Measurements from ENCODE around the gene SLC17A3. TPM values are rescaled to one million over a fixed set of nuclear protein-coding genes. Genes with fewer than 3 reads are reported as not detected.

Gene SLC17A3
- total RNA-seq, 1 experiment from 2014 or later, result not detected

DNA sequence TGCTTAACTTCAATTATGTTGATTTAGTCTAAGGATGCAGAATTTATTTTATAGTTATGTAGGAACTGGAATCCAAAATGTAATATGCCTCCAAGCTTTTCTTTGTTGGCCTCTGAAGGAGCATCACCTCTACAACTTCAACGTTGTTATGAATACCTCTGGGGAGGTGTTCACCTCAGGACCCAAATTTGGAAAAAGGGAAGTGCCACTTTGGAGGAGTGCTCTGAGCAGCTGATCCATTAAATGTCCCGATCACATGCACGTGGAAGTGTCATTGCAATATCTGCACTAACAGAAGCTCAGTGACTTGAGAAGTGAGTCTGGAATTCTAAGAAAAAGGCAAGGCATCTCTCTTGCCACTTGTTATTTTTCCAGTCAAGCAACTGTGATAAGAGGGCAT is 22.2 kb upstream of the SLC17A3 start:
- Histone ChIP-seq H3K27me3 (ENCODE audit: low read length) (no peaks in the 10 kb centered on the region), H3K9ac (ENCODE audit: low read length) (no peak overlapping the region), H3K9me2 (replicated peaks; ENCODE audit: insufficient read depth, low read length) (no peaks in the 10 kb centered on the region), H4K20me1 (ENCODE audit: insufficient read depth, low read depth, low read length) (no peaks in the 10 kb centered on the region), H3K4me3 (ENCODE audit: low read length) (no peak overlapping the region), H3K4me1 (ENCODE audit: low read length) (no peaks in the 10 kb centered on the region), H3K79me2 (ENCODE audit: low read length) (no peaks in the 10 kb centered on the region), H3K27ac (ENCODE audit: low read length) (no peak overlapping the region), H3K4me2 (ENCODE audit: low read depth, low read length, poor library complexity, severe bottlenecking) (no peak overlapping the region), H3K36me3 (ENCODE audit: insufficient read depth, low read length) (no peaks in the 10 kb centered on the region), H3K9me3 (ENCODE audit: low read length) (no peaks in the 10 kb centered on the region), H2AFZ (ENCODE audit: low read length) (no peak overlapping the region)
- DNase-seq, result no peak

DNA sequence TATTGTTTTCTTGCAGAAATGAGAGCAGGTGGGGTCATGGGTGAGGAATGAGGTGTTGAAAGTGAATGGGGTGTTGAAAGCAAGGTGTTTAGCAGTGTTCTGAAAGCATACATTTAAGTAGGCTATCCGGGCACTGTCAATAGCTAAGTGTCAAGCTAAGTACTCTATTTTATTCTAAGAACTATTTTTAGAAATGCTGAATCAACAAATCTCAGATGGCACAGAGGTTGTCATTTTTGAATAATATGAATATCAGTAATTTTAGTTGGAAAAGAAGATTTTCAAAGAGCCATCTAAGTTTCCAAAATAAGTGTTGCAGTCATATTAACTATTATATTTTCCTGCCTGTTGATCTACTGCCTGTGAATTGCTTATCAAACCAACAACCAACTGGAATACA is 21.7 kb upstream of the SLC17A3 start:
- Histone ChIP-seq H3K4me3 (ENCODE audit: low read length) (no peak overlapping the region), H2AFZ (ENCODE audit: low read length) (no peak overlapping the region), H3K4me1 (ENCODE audit: low read length) (no peaks in the 10 kb centered on the region), H3K27ac (ENCODE audit: low read length) (no peak overlapping the region), H3K9ac (ENCODE audit: low read length) (no peak overlapping the region), H3K36me3 (ENCODE audit: insufficient read depth, low read length) (no peaks in the 10 kb centered on the region), H3K9me3 (ENCODE audit: low read length) (no peaks in the 10 kb centered on the region), H3K27me3 (ENCODE audit: low read length) (no peaks in the 10 kb centered on the region), H4K20me1 (ENCODE audit: insufficient read depth, low read depth, low read length) (no peaks in the 10 kb centered on the region), H3K9me2 (replicated peaks; ENCODE audit: insufficient read depth, low read length) (no peaks in the 10 kb centered on the region), H3K4me2 (ENCODE audit: low read depth, low read length, poor library complexity, severe bottlenecking) (no peak overlapping the region), H3K79me2 (ENCODE audit: low read length) (no peaks in the 10 kb centered on the region)
- no peak for DNase-seq

GRCh38 chr6:25893778-25894177 is 19.7 kb upstream of the SLC17A3 start:
- Histone ChIP-seq H3K4me1 (ENCODE audit: low read length) (no peaks in the 10 kb centered on the region), H3K36me3 (ENCODE audit: insufficient read depth, low read length) (no peaks in the 10 kb centered on the region), H3K27me3 (ENCODE audit: low read length) (no peaks in the 10 kb centered on the region)

DNA sequence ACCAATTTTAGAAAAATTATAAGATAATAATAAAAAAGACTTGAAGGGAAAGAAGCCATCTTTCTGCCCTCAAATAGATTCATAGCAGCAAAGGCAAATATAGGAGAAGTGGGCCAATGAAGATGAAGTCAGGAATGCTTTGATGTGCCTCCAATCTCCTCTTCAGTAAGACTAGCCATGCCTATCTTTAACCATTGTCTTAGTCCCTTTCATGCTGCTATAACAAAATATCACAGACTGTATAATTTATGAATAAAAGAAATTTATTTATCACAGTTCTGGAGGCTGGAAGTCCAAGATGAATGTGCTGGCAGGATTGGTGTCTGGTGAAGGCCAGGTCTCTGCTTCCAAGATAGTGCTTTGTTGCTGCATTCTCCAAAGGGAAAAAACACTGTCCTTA is 18.8 kb upstream of the SLC17A3 start:
- DNase-seq, result no peak
- Histone ChIP-seq H3K4me2 (ENCODE audit: low read depth, low read length, poor library complexity, severe bottlenecking) (no peak overlapping the region), H2AFZ (ENCODE audit: low read length) (no peak overlapping the region), H3K27ac (ENCODE audit: low read length) (no peak overlapping the region), H3K9me2 (replicated peaks; ENCODE audit: insufficient read depth, low read length) (no peaks in the 10 kb centered on the region), H3K4me3 (ENCODE audit: low read length) (no peak overlapping the region), H3K79me2 (ENCODE audit: low read length) (no peaks in the 10 kb centered on the region), H3K9ac (ENCODE audit: low read length) (no peak overlapping the region), H3K4me1 (ENCODE audit: low read length) (no peaks in the 10 kb centered on the region), H4K20me1 (ENCODE audit: insufficient read depth, low read depth, low read length) (no peaks in the 10 kb centered on the region), H3K9me3 (ENCODE audit: low read length) (no peaks in the 10 kb centered on the region), H3K27me3 (ENCODE audit: low read length) (no peaks in the 10 kb centered on the region), H3K36me3 (ENCODE audit: insufficient read depth, low read length) (no peaks in the 10 kb centered on the region)

More at GRCh38 chr6:25893778-25894177, 19.7 kb upstream of the SLC17A3 start:
- H3K79me2 ChIP-seq (ENCODE audit: low read length), result no peaks in the 10 kb centered on the region
- no peaks in the 10 kb centered on the region for H3K9me2 ChIP-seq (replicated peaks; ENCODE audit: insufficient read depth, low read length)
- no peaks in the 10 kb centered on the region for H3K9me3 ChIP-seq (ENCODE audit: low read length)
- H2AFZ ChIP-seq (ENCODE audit: low read length), result no peak overlapping the region
- no peak overlapping the region for H3K4me2 ChIP-seq (ENCODE audit: low read depth, low read length, poor library complexity, severe bottlenecking)
- no peaks in the 10 kb centered on the region for H4K20me1 ChIP-seq (ENCODE audit: insufficient read depth, low read depth, low read length)
- no peak overlapping the region for H3K9ac ChIP-seq (ENCODE audit: low read length)
- no peak for DNase-seq
- no peak overlapping the region for H3K4me3 ChIP-seq (ENCODE audit: low read length)
- H3K27ac ChIP-seq (ENCODE audit: low read length), result no peak overlapping the region

- Histone ChIP-seq H3K9me3 (ENCODE audit: low read length) (no peaks in the 10 kb centered on the region), H2AFZ (ENCODE audit: low read length) (no peak overlapping the region), H3K4me2 (ENCODE audit: low read depth, low read length, poor library complexity, severe bottlenecking) (no peak overlapping the region), H3K79me2 (ENCODE audit: low read length) (no peaks in the 10 kb centered on the region), H3K9ac (ENCODE audit: low read length) (no peak overlapping the region), H3K4me1 (ENCODE audit: low read length) (no peaks in the 10 kb centered on the region), H3K4me3 (ENCODE audit: low read length) (no peak overlapping the region), H3K27ac (ENCODE audit: low read length) (no peak overlapping the region), H3K27me3 (ENCODE audit: low read length) (no peaks in the 10 kb centered on the region), H3K9me2 (replicated peaks; ENCODE audit: insufficient read depth, low read length) (no peaks in the 10 kb centered on the region), H3K36me3 (ENCODE audit: insufficient read depth, low read length) (no peaks in the 10 kb centered on the region), H4K20me1 (ENCODE audit: insufficient read depth, low read depth, low read length) (no peaks in the 10 kb centered on the region)
- DNase-seq, result peak; percentile 45
These were observed 16.1 kb upstream of the SLC17A3 start for GRCh38 chr6:25889877-25890853.

DNA sequence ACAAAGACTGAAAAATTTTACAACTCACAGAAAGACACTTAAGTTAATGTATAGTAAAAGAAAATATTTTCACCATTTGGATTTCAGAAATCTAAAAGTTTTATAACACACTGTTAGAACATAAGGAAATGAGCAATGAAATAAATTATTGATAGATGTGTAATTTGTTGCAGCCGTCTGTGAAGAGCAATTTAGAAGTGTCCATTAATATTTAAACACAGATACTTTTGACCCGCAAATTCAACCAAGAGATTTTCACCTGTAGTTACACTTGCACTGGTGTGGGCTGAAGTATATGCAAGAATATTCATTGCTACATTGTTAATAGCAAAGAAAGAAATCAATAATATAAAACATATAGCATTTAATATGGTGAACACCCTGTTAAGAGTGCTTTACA is 14.6 kb upstream of the SLC17A3 start:
- Histone ChIP-seq H2AFZ (ENCODE audit: low read length) (no peak overlapping the region), H3K4me1 (ENCODE audit: low read length) (no peaks in the 10 kb centered on the region), H3K27me3 (ENCODE audit: low read length) (no peaks in the 10 kb centered on the region), H3K27ac (ENCODE audit: low read length) (no peak overlapping the region), H3K4me2 (ENCODE audit: low read depth, low read length, poor library complexity, severe bottlenecking) (no peak overlapping the region), H3K79me2 (ENCODE audit: low read length) (no peaks in the 10 kb centered on the region), H3K9me2 (replicated peaks; ENCODE audit: insufficient read depth, low read length) (no peaks in the 10 kb centered on the region), H3K9ac (ENCODE audit: low read length) (no peak overlapping the region), H4K20me1 (ENCODE audit: insufficient read depth, low read depth, low read length) (no peaks in the 10 kb centered on the region), H3K36me3 (ENCODE audit: insufficient read depth, low read length) (no peaks in the 10 kb centered on the region), H3K9me3 (ENCODE audit: low read length) (no peaks in the 10 kb centered on the region), H3K4me3 (ENCODE audit: low read length) (no peak overlapping the region)
- no peak for DNase-seq

DNA sequence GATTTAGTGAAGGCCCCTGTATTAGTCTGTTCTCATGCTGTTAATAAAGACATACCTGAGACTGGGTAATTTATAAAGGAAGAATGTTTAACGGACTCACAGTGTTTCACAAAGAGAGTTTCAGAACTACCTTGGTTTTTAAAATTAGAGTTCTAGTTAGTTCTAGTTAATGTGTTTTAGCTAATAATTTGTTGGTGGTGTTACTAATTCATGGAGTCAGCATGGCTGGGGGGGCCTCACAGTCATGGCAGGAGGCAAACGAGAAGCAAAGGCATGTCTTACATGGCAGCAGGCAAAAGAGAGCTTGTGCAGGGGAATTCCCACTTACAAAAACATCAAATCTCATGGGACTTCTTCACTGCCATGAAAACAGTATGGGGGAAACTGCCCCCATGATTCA is 12.0 kb upstream of the SLC17A3 start:
- no peaks in the 10 kb centered on the region for H3K79me2 ChIP-seq (ENCODE audit: low read length)
- H2AFZ ChIP-seq (ENCODE audit: low read length), result no peak overlapping the region
- no peak overlapping the region for H3K4me3 ChIP-seq (ENCODE audit: low read length)
- H3K9ac ChIP-seq (ENCODE audit: low read length), result no peak overlapping the region
- H3K27me3 ChIP-seq (ENCODE audit: low read length), result no peaks in the 10 kb centered on the region
- H3K9me2 ChIP-seq (replicated peaks; ENCODE audit: insufficient read depth, low read length), result no peaks in the 10 kb centered on the region
- no peaks in the 10 kb centered on the region for H3K4me1 ChIP-seq (ENCODE audit: low read length)
- H3K4me2 ChIP-seq (ENCODE audit: low read depth, low read length, poor library complexity, severe bottlenecking), result no peak overlapping the region
- H3K36me3 ChIP-seq (ENCODE audit: insufficient read depth, low read length), result no peaks in the 10 kb centered on the region
- DNase-seq, result no peak
- no peak overlapping the region for H3K27ac ChIP-seq (ENCODE audit: low read length)
- H3K9me3 ChIP-seq (ENCODE audit: low read length), result no peaks in the 10 kb centered on the region
- H4K20me1 ChIP-seq (ENCODE audit: insufficient read depth, low read depth, low read length), result no peaks in the 10 kb centered on the region

GRCh38 chr6:25883991-25884390 is 9.9 kb upstream of the SLC17A3 start:
- no peak overlapping the region for H3K4me2 ChIP-seq (ENCODE audit: low read depth, low read length, poor library complexity, severe bottlenecking)
- no peaks in the 10 kb centered on the region for H4K20me1 ChIP-seq (ENCODE audit: insufficient read depth, low read depth, low read length)
- H3K79me2 ChIP-seq (ENCODE audit: low read length), result no peaks in the 10 kb centered on the region
- H3K27me3 ChIP-seq (ENCODE audit: low read length), result no peaks in the 10 kb centered on the region
- DNase-seq, result no peak
- H2AFZ ChIP-seq (ENCODE audit: low read length), result no peak overlapping the region
- H3K4me3 ChIP-seq (ENCODE audit: low read length), result no peak overlapping the region
- H3K9me3 ChIP-seq (ENCODE audit: low read length), result no peaks in the 10 kb centered on the region
- H3K9ac ChIP-seq (ENCODE audit: low read length), result no peak overlapping the region
- H3K36me3 ChIP-seq (ENCODE audit: insufficient read depth, low read length), result no peaks in the 10 kb centered on the region
- no peaks in the 10 kb centered on the region for H3K9me2 ChIP-seq (replicated peaks; ENCODE audit: insufficient read depth, low read length)
- H3K4me1 ChIP-seq (ENCODE audit: low read length), result no peaks in the 10 kb centered on the region
- H3K27ac ChIP-seq (ENCODE audit: low read length), result no peak overlapping the region
